Erythroblast (primary cell): ENCODE measurements around the gene MFSD2A.

Experiments
- GATA1 ChIP-seq: IDR thresholded peaks from 2 replicates; pipeline ENCODE4 v1.6.1; 2011; ENCODE audit warnings: low read depth, mild to moderate bottlenecking, control low read depth, low read length, moderate library complexity
- POLR2A ChIP-seq: IDR thresholded peaks from 2 replicates; pipeline ENCODE4 v1.6.1; 2011; ENCODE audit warnings: mild to moderate bottlenecking, low read length

DNA sequence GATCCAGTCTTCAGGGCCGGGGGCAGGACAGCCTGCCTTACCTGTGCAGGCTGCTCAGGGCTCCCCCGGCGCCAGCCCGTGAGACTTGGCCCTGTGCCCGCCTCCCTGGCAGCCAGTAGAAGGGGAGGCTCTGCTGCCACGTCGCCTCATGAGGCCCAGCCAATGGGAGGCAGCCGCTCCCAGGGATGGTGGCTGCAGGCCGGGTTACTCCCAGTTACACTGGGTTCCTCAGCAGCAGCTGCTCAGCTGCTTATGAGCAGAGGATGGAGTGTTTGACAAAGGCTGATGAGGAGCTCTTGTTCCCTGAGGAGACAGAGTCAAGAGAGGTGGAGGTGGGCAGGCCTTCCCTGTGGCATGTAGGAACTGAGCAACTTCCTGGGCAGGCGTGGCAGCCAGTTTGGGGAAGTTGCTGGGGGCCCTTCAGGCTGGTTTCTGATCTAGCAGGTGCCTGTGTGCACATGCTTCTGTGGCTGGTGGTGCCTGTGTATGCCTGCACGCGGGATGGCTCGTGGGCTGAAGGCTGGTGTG lies 5.5 kb downstream of the MFSD2A start:
- TF ChIP-seq POLR2A (peak; percentile 74), GATA1 (no peak)
